Measurements from ENCODE around the gene TIMMDC1. TPM values are rescaled to one million over a fixed set of nuclear protein-coding genes. Genes with fewer than 3 reads are reported as not detected.

TIMMDC1 gene
- total RNA-seq (2014; rRNA removed; shearing (Covaris generic)): 125 and 143 TPM in 2 replicates

GRCh38 chr3:119498186-119499011, at the start of gene TIMMDC1:
Gene TIMMDC1, plus strand, starts transcription at chr3:119498547. Its CDS starts 187 bp downstream, at chr3:119498734.
- DNase-seq (ENCODE audit: low read depth): peak; percentile 96

GRCh38 chr3:119453822-119454221, 44.5 kb upstream of the TIMMDC1 start:
- no peak for DNase-seq (ENCODE audit: low read depth)

GRCh38 chr3:119456469-119456868, 41.9 kb upstream of the TIMMDC1 start:
- DNase-seq (ENCODE audit: low read depth): no peak

- DNase-seq (ENCODE audit: low read depth): no peak
These were observed 41.1 kb upstream of the TIMMDC1 start for GRCh38 chr3:119457246-119457645.

- DNase-seq (ENCODE audit: low read depth): peak; percentile 98
These were observed 34.9 kb upstream of the TIMMDC1 start, which contains the start of gene TMEM39A for GRCh38 chr3:119463171-119464169. Gene TMEM39A, minus strand, starts transcription at chr3:119463615. Its CDS starts 1,541 bp downstream, at chr3:119462074.

- no peak for DNase-seq (ENCODE audit: low read depth)
These were observed 30.3 kb upstream of the TIMMDC1 start for GRCh38 chr3:119468041-119468440.

- DNase-seq (ENCODE audit: low read depth): peak; percentile 51
These were observed 28.7 kb upstream of the TIMMDC1 start for GRCh38 chr3:119469418-119470189.

- DNase-seq (ENCODE audit: low read depth): no peak
These were observed 27.5 kb upstream of the TIMMDC1 start for GRCh38 chr3:119470866-119471265.

- no peak for DNase-seq (ENCODE audit: low read depth)
These were observed 17.3 kb upstream of the TIMMDC1 start for GRCh38 chr3:119481079-119481478.

- no peak for DNase-seq (ENCODE audit: low read depth)
These were observed 15.2 kb upstream of the TIMMDC1 start for GRCh38 chr3:119483101-119483500.

GRCh38 chr3:119485563-119485962, 12.8 kb upstream of the TIMMDC1 start:
- DNase-seq (ENCODE audit: low read depth): no peak

- DNase-seq (ENCODE audit: low read depth): no peak
These were observed 8.2 kb upstream of the TIMMDC1 start for GRCh38 chr3:119490153-119490552.

- no peak for DNase-seq (ENCODE audit: low read depth)
These were observed 6.2 kb upstream of the TIMMDC1 start for GRCh38 chr3:119492128-119492527.

GRCh38 chr3:119492810-119493209, 5.5 kb upstream of the TIMMDC1 start:
- no peak for DNase-seq (ENCODE audit: low read depth)

GRCh38 chr3:119494597-119494996, 3.8 kb upstream of the TIMMDC1 start:
- DNase-seq (ENCODE audit: low read depth): no peak

- peak; percentile 39 for DNase-seq (ENCODE audit: low read depth)
These were observed 544 bp upstream of the TIMMDC1 start for GRCh38 chr3:119497820-119498185.

- DNase-seq (ENCODE audit: low read depth): no peak
These were observed 1.9 kb downstream of the TIMMDC1 start for GRCh38 chr3:119500265-119500664.

- DNase-seq (ENCODE audit: low read depth): no peak
These were observed 2.6 kb downstream of the TIMMDC1 start for GRCh38 chr3:119500901-119501300.

- no peak for DNase-seq (ENCODE audit: low read depth)
These were observed 8.3 kb downstream of the TIMMDC1 start for GRCh38 chr3:119506631-119507030.

GRCh38 chr3:119507404-119507803, 9.1 kb downstream of the TIMMDC1 start:
- DNase-seq (ENCODE audit: low read depth): no peak

- no peak for DNase-seq (ENCODE audit: low read depth)
These were observed 10.0 kb downstream of the TIMMDC1 start for GRCh38 chr3:119508172-119508845.
